HepG2 (cell line): ENCODE results near the gene BTRC.

Source experiments
- ELF1 ChIP-seq: sonication (generic); formaldehyde crosslinking; IDR thresholded peaks from 2 replicates; pipeline ENCODE4 v1.4.0; 2020; ENCODE audit warnings: missing genetic modification reagents
- HNRNPL ChIP-seq: fragments of 200-400 bp; formaldehyde crosslinking; IDR thresholded peaks from 2 replicates; pipeline ENCODE4 v1.6.1; 2017; ENCODE audit warnings: mild to moderate bottlenecking, low read depth, low read length
- NFYC ChIP-seq: IDR thresholded peaks from 2 replicates; pipeline ENCODE4 v1.6.1; 2016; ENCODE audit warnings: missing genetic modification reagents, missing compliant biosample characterization
- POLR2AphosphoS5 ChIP-seq: IDR thresholded peaks from 2 replicates; pipeline ENCODE4 v1.6.1; 2012; ENCODE audit warnings: low read depth, low read length
- WIZ ChIP-seq: sonication (generic); formaldehyde crosslinking; IDR thresholded peaks from 2 replicates; pipeline ENCODE4 v1.5.1; 2020; ENCODE audit warnings: mild to moderate bottlenecking, missing genetic modification reagents
- ZNF263 ChIP-seq: sonication (generic); formaldehyde crosslinking; IDR thresholded peaks from 2 replicates; pipeline ENCODE4 v1.4.0; 2020; ENCODE audit warnings: missing genetic modification reagents
- TF ChIP-seq, protein P1 (sequence below): sonication (generic); formaldehyde crosslinking; IDR thresholded peaks from 2 replicates; pipeline ENCODE4 v1.4.0; 2020; ENCODE audit warnings: missing genetic modification reagents, borderline replicate concordance
- TF ChIP-seq, protein P2 (sequence below): sonication (generic); formaldehyde crosslinking; conservative IDR thresholded peaks from 2 replicates; pipeline ENCODE4 v1.4.0; 2020; ENCODE audit warnings: missing genetic modification reagents
- TF ChIP-seq, protein P3 (sequence below): sonication (generic); formaldehyde crosslinking; IDR thresholded peaks from 2 replicates; pipeline ENCODE4 v1.5.0; 2020; ENCODE audit warnings: mild to moderate bottlenecking, missing genetic modification reagents, moderate library complexity
- TF ChIP-seq, protein P4 (sequence below): sonication (generic); formaldehyde crosslinking; IDR thresholded peaks from 2 replicates; pipeline ENCODE4 v1.4.0; 2020; ENCODE audit warnings: missing genetic modification reagents

DNA sequence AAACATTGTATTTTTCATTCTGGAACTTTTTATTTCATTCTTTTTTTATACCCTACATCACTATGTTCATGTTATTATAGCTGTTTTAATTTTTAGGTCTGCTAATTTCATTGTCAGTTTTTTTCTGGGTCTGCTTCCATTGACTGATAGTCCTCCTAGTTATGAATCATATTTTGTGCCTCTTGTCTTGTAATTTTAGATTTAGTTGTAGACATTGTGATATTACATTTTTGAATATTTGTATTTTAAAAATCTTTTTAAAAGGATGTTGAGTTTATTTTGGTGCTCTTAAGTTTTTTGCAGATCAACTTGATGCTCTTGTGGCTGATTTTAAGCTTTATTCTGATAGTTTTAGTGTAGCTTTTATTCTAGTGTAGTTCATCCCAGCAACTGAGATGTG lies 57.6 kb downstream of the BTRC start:
- TF ChIP-seq, protein P1, sequence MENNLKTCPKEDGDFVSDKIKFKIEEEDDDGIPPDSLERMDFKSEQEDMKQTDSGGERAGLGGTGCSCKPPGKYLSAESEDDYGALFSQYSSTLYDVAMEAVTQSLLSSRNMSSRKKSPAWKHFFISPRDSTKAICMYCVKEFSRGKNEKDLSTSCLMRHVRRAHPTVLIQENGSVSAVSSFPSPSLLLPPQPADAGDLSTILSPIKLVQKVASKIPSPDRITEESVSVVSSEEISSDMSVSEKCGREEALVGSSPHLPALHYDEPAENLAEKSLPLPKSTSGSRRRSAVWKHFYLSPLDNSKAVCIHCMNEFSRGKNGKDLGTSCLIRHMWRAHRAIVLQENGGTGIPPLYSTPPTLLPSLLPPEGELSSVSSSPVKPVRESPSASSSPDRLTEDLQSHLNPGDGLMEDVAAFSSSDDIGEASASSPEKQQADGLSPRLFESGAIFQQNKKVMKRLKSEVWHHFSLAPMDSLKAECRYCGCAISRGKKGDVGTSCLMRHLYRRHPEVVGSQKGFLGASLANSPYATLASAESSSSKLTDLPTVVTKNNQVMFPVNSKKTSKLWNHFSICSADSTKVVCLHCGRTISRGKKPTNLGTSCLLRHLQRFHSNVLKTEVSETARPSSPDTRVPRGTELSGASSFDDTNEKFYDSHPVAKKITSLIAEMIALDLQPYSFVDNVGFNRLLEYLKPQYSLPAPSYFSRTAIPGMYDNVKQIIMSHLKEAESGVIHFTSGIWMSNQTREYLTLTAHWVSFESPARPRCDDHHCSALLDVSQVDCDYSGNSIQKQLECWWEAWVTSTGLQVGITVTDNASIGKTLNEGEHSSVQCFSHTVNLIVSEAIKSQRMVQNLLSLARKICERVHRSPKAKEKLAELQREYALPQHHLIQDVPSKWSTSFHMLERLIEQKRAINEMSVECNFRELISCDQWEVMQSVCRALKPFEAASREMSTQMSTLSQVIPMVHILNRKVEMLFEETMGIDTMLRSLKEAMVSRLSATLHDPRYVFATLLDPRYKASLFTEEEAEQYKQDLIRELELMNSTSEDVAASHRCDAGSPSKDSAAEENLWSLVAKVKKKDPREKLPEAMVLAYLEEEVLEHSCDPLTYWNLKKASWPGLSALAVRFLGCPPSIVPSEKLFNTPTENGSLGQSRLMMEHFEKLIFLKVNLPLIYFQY, result no peak
- TF ChIP-seq ELF1 (CRISPR knock-in tag) (no peak), HNRNPL (no peak), POLR2AphosphoS5 (no peak), NFYC (CRISPR knock-in tag) (no peak), ZNF263 (no peak), WIZ (CRISPR knock-in tag) (no peak)
- TF ChIP-seq, protein P2, sequence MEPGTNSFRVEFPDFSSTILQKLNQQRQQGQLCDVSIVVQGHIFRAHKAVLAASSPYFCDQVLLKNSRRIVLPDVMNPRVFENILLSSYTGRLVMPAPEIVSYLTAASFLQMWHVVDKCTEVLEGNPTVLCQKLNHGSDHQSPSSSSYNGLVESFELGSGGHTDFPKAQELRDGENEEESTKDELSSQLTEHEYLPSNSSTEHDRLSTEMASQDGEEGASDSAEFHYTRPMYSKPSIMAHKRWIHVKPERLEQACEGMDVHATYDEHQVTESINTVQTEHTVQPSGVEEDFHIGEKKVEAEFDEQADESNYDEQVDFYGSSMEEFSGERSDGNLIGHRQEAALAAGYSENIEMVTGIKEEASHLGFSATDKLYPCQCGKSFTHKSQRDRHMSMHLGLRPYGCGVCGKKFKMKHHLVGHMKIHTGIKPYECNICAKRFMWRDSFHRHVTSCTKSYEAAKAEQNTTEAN (CRISPR knock-in tag), result no peak
- TF ChIP-seq, protein P3, sequence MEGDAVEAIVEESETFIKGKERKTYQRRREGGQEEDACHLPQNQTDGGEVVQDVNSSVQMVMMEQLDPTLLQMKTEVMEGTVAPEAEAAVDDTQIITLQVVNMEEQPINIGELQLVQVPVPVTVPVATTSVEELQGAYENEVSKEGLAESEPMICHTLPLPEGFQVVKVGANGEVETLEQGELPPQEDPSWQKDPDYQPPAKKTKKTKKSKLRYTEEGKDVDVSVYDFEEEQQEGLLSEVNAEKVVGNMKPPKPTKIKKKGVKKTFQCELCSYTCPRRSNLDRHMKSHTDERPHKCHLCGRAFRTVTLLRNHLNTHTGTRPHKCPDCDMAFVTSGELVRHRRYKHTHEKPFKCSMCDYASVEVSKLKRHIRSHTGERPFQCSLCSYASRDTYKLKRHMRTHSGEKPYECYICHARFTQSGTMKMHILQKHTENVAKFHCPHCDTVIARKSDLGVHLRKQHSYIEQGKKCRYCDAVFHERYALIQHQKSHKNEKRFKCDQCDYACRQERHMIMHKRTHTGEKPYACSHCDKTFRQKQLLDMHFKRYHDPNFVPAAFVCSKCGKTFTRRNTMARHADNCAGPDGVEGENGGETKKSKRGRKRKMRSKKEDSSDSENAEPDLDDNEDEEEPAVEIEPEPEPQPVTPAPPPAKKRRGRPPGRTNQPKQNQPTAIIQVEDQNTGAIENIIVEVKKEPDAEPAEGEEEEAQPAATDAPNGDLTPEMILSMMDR, result no peak
- TF ChIP-seq, protein P4, sequence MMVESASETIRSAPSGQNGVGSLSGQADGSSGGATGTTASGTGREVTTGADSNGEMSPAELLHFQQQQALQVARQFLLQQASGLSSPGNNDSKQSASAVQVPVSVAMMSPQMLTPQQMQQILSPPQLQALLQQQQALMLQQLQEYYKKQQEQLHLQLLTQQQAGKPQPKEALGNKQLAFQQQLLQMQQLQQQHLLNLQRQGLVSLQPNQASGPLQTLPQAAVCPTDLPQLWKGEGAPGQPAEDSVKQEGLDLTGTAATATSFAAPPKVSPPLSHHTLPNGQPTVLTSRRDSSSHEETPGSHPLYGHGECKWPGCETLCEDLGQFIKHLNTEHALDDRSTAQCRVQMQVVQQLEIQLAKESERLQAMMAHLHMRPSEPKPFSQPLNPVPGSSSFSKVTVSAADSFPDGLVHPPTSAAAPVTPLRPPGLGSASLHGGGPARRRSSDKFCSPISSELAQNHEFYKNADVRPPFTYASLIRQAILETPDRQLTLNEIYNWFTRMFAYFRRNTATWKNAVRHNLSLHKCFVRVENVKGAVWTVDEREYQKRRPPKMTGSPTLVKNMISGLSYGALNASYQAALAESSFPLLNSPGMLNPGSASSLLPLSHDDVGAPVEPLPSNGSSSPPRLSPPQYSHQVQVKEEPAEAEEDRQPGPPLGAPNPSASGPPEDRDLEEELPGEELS (CRISPR knock-in tag), result no peak
